Measurements from ENCODE around the gene PCDHA1. TPM values are rescaled to one million over a fixed set of nuclear protein-coding genes. Genes with fewer than 3 reads are reported as not detected.
A peak's percentile ranks its signal among the peaks of the same experiment; 100 is the strongest.

PCDHA1 gene
- total and polyA plus RNA-seq, 12 donors = 0.05 to 0.20 (median 0.08) TPM; not detected in 5

DNA sequence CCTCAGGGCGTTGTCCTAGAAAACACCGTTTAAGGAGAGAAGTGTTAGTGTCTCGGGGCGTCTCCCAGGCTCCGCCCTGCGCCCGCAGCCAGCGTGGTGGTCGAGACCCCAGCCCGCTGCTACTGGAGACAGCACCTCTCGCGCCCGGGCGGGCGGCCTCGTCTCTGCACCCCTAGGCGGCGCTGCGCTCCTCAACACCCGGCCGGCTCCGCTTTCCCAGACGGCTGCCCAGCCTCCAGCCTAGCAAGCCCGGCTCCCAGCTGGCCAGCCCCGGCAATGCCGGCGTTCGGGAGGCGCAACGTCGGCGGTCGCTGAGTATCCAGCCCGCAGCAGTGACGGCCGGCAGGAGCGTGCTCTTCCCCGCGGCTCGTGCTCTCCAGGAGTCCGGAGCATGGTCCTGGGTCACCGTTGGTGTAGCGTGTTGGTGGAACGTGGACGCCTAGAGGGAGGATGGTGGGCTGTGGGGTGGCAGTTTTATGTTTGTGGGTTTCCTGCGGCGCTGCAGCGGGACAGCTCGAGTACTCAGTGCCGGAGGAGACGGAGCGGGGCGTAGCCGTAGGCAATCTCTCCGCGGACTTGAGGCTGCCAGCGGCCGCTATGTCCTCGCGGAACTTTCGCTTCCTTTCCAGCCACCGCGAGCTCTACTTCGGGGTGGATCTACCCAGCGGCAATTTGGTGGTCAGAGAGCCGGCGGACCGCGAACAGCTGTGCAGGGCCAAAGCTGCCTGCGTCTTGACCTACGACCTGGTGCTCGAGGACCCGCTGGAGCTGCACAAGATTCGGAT, 140.7 kb downstream of the PCDHA1 start:
- TF ChIP-seq POLR2A (IDR thresholded peaks at IDR 0.05) = no peak
- TF ChIP-seq, protein P1, sequence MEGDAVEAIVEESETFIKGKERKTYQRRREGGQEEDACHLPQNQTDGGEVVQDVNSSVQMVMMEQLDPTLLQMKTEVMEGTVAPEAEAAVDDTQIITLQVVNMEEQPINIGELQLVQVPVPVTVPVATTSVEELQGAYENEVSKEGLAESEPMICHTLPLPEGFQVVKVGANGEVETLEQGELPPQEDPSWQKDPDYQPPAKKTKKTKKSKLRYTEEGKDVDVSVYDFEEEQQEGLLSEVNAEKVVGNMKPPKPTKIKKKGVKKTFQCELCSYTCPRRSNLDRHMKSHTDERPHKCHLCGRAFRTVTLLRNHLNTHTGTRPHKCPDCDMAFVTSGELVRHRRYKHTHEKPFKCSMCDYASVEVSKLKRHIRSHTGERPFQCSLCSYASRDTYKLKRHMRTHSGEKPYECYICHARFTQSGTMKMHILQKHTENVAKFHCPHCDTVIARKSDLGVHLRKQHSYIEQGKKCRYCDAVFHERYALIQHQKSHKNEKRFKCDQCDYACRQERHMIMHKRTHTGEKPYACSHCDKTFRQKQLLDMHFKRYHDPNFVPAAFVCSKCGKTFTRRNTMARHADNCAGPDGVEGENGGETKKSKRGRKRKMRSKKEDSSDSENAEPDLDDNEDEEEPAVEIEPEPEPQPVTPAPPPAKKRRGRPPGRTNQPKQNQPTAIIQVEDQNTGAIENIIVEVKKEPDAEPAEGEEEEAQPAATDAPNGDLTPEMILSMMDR (IDR thresholded peaks at IDR 0.05) = peak; percentile 28 to 76 (median 59)
- Histone ChIP-seq H3K9me3 (replicated peaks in 1 of 3) (no peaks in the 10 kb centered on the region), H3K27ac (peak overlapping the region in 2 of 5 donors; percentile 41 to 53)

DNA sequence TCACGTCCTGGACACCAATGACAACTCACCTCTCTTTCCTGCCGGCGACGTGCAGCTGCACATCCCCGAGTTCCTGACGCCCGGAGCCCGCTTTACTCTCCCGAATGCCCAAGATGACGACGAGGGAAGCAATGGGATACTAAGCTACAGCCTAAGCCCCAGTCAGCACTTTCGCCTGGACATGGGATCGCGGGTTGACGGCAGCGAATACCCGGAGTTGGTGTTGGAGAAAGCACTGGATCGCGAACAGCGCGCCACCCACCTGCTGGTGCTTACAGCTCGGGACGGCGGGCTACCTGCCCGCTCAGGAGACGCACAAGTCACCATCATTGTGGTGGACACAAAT, 141.3 kb downstream of the PCDHA1 start:
- H3K27me3 ChIP-seq = peaks cover 13% of the 10 kb centered on the region
- TF ChIP-seq, protein P1 (IDR thresholded peaks at IDR 0.05) = no peak
- TF ChIP-seq POLR2A (IDR thresholded peaks at IDR 0.05) = no peak
- no peaks in the 10 kb centered on the region for H3K9me3 ChIP-seq (replicated peaks in 1 of 3)
- H3K27ac ChIP-seq = peak overlapping the region in 2 of 5 donors; percentile 41 to 53
- DNase-seq = peak in 1 of 7 donors; percentile 3
- 0 to 7% (median 4%) methylated on average over 5 to 26 of the region's 26 CpGs; no CpG with 5 or more reads in 1 of the 4 donors for WGBS, 4 donors
- H3K36me3 ChIP-seq (replicated peaks in 1 of 2) = no peaks in the 10 kb centered on the region
- H3K4me3 ChIP-seq = peak overlapping the region in 1 of 4 donors; percentile 53
- intact Hi-C loops (cut with DNase I) = no loop called here
- no peaks in the 10 kb centered on the region for H3K4me1 ChIP-seq (replicated peaks in 1 of 2)

More for the DNA sequence above, 140.7 kb downstream of the PCDHA1 start:
- Histone ChIP-seq H3K27me3 (peaks cover 13% of the 10 kb centered on the region), H3K4me1 (replicated peaks in 1 of 2) (no peaks in the 10 kb centered on the region), H3K36me3 (replicated peaks in 1 of 2) (no peaks in the 10 kb centered on the region), H3K4me3 (peak overlapping the region in 1 of 4 donors; percentile 53)
- WGBS, 4 donors = 0 to 5% (median 2%) methylated on average over 10 to 74 of the region's 74 CpGs
- peak; percentile 42 to 90 (median 68) for DNase-seq
- intact Hi-C loops (cut with DNase I) = no loop called here

DNA sequence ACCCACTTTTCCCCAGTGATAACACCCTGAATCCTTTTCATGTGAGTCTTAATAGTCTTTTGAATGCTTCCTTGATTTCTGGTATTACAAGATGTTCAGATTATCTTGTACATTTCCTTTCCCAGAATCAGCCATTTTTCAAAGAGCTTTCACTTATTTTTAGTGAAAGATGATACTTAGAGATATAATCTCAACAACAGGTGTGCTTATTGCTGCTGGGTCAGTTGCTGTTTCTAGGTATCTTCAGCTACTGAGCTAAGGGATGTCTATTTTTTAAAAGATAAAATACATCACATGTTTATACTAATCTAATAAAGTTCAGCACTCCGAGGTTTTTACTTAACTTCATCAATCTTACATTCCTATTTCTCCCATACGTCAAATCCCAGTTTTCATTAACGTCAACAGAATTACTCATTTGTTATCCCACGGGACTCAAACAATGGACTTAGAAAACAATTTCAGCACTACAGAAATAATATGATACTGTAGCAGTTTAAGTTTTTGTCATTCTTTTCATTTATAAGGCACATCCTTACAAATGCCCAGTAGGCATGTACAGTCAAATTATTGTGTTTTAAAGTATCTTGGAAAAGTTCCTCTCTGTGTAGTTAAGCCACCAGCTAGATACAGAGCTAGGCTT, 149.1 kb downstream of the PCDHA1 start:
- no peaks in the 10 kb centered on the region for H3K36me3 ChIP-seq (replicated peaks in 1 of 2)
- H3K27me3 ChIP-seq = no peaks in the 10 kb centered on the region
- no peak for DNase-seq
- 63 to 70% (median 66%) methylated on average over 4 of the region's 4 CpGs for WGBS, 4 donors
- TF ChIP-seq, protein P1 (IDR thresholded peaks at IDR 0.05) = no peak
- no peak for TF ChIP-seq POLR2A (IDR thresholded peaks at IDR 0.05)
- no peak overlapping the region for H3K27ac ChIP-seq
- intact Hi-C loops (cut with DNase I) = no loop called here
- H3K9me3 ChIP-seq (replicated peaks in 1 of 3) = no peaks in the 10 kb centered on the region
- H3K4me3 ChIP-seq = no peak overlapping the region
- no peaks in the 10 kb centered on the region for H3K4me1 ChIP-seq (replicated peaks in 1 of 2)

DNA sequence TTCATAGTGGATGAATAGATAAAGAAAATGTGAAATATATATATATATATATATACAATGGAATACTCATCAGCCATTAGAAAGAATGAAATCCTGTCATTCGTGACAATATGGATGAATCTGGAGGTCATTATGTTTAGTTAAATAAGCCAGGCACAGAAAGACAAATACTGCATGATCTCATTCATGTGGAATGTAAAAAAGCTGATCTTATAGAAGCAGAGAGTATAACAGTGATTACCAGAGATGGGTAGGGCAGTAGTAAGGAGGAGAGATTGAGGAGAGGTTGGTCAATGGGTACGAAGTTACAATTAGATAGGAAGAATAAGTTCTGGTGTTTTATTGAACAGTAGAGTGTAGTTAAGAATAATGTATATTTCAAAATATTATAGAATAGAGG, 160.6 kb downstream of the PCDHA1 start:
- no peak for DNase-seq
- intact Hi-C loops (cut with DNase I) = no loop called here
- no peaks in the 10 kb centered on the region for H3K9me3 ChIP-seq (replicated peaks in 1 of 3)
- no peaks in the 10 kb centered on the region for H3K4me1 ChIP-seq (replicated peaks in 1 of 2)
- TF ChIP-seq, protein P1 (IDR thresholded peaks at IDR 0.05) = no peak
- TF ChIP-seq POLR2A (IDR thresholded peaks at IDR 0.05) = no peak
- H3K36me3 ChIP-seq (replicated peaks in 1 of 2) = no peaks in the 10 kb centered on the region
- H3K4me3 ChIP-seq = no peak overlapping the region
- H3K27me3 ChIP-seq = peaks cover 1% of the 10 kb centered on the region
- 27 to 71% (median 51%) methylated on average over 2 of the region's 2 CpGs for WGBS, 4 donors
- no peak overlapping the region for H3K27ac ChIP-seq

Measured in adrenal gland (tissue), 12 donors.